Measurements from ENCODE around the gene PDZD2. TPM values are rescaled to one million over a fixed set of nuclear protein-coding genes. Genes with fewer than 3 reads are reported as not detected.

PDZD2 gene
- total and polyA plus RNA-seq, 3 donors from 2014 or later: 47.3 to 89.1 (median 83.9) TPM

GRCh38 chr5:31635446-31635845, 3.5 kb upstream of the PDZD2 start:
- WGBS, 2 donors: 53 to 67% methylated on average over 1 of the region's 1 CpG
- intact Hi-C loops (cut with DNase I; ENCODE audit: low total_unique reads): no loop called here
- H3K4me3 ChIP-seq: no peak overlapping the region

GRCh38 chr5:31637851-31638250, 1.1 kb upstream of the PDZD2 start:
- Histone ChIP-seq H3K4me3 (no peak overlapping the region), H3K27me3 (no peaks in the 10 kb centered on the region), H3K36me3 (ENCODE audit: low read depth, missing control alignments) (no peaks in the 10 kb centered on the region), H3K27ac (no peak overlapping the region), H3K9me3 (no peaks in the 10 kb centered on the region), H3K4me1 (no peaks in the 10 kb centered on the region)
- no peak for TF ChIP-seq CTCF (IDR thresholded peaks at IDR 0.05)
- TF ChIP-seq POLR2A (IDR thresholded peaks at IDR 0.05): no peak
- 57 to 70% methylated on average over 6 of the region's 6 CpGs for WGBS, 2 donors
- intact Hi-C loops (cut with DNase I; ENCODE audit: low total_unique reads): no loop called here
- no peak for DNase-seq

More at GRCh38 chr5:31635446-31635845, 3.5 kb upstream of the PDZD2 start:
- TF ChIP-seq POLR2A (IDR thresholded peaks at IDR 0.05) (no peak), CTCF (IDR thresholded peaks at IDR 0.05) (no peak)
- no peaks in the 10 kb centered on the region for H3K36me3 ChIP-seq (ENCODE audit: low read depth, missing control alignments)
- H3K27me3 ChIP-seq: no peaks in the 10 kb centered on the region
- DNase-seq: no peak
- H3K27ac ChIP-seq: no peak overlapping the region
- H3K9me3 ChIP-seq: no peaks in the 10 kb centered on the region
- no peaks in the 10 kb centered on the region for H3K4me1 ChIP-seq

- Histone ChIP-seq H3K27ac (no peak overlapping the region), H3K4me1 (no peaks in the 10 kb centered on the region), H3K27me3 (no peaks in the 10 kb centered on the region), H3K36me3 (ENCODE audit: low read depth, missing control alignments) (no peaks in the 10 kb centered on the region), H3K9me3 (no peaks in the 10 kb centered on the region), H3K4me3 (peak overlapping the region; percentile 56 to 73)
- peak; percentile 21 for DNase-seq
- WGBS, 2 donors: 5 to 10% methylated on average over 9 of the region's 9 CpGs
- no peak for TF ChIP-seq CTCF (IDR thresholded peaks at IDR 0.05)
- no peak for TF ChIP-seq POLR2A (IDR thresholded peaks at IDR 0.05)
- intact Hi-C loops (cut with DNase I; ENCODE audit: low total_unique reads): no loop called here
These were observed 586 bp upstream of the PDZD2 start for GRCh38 chr5:31638345-31638744.

- no peaks in the 10 kb centered on the region for H3K36me3 ChIP-seq (ENCODE audit: low read depth, missing control alignments)
- no peaks in the 10 kb centered on the region for H3K4me1 ChIP-seq
- no peak for TF ChIP-seq POLR2A (IDR thresholded peaks at IDR 0.05)
- TF ChIP-seq CTCF (IDR thresholded peaks at IDR 0.05): no peak
- WGBS, 2 donors: 9 to 11% methylated on average over 34 to 44 of the region's 50 CpGs
- H3K27ac ChIP-seq: no peak overlapping the region
- H3K4me3 ChIP-seq: peak overlapping the region; percentile 56 to 73
- no peaks in the 10 kb centered on the region for H3K9me3 ChIP-seq
- intact Hi-C loops (cut with DNase I; ENCODE audit: low total_unique reads): no loop called here
- DNase-seq: no peak
- H3K27me3 ChIP-seq: no peaks in the 10 kb centered on the region
These were observed 815 bp downstream of the PDZD2 start for GRCh38 chr5:31639481-31640411.

Measured in testis (tissue), 3 donors.